GM21390 (cell line): ENCODE data around the gene PDXK.

Source experiments
- ATAC-seq: cut with Tn5 transposase; IDR thresholded peaks from one replicate; pipeline ENCODE4 v1.9.1; 2021; ENCODE audit not compliant: unreplicated experiment

The PDXK gene

DNA sequence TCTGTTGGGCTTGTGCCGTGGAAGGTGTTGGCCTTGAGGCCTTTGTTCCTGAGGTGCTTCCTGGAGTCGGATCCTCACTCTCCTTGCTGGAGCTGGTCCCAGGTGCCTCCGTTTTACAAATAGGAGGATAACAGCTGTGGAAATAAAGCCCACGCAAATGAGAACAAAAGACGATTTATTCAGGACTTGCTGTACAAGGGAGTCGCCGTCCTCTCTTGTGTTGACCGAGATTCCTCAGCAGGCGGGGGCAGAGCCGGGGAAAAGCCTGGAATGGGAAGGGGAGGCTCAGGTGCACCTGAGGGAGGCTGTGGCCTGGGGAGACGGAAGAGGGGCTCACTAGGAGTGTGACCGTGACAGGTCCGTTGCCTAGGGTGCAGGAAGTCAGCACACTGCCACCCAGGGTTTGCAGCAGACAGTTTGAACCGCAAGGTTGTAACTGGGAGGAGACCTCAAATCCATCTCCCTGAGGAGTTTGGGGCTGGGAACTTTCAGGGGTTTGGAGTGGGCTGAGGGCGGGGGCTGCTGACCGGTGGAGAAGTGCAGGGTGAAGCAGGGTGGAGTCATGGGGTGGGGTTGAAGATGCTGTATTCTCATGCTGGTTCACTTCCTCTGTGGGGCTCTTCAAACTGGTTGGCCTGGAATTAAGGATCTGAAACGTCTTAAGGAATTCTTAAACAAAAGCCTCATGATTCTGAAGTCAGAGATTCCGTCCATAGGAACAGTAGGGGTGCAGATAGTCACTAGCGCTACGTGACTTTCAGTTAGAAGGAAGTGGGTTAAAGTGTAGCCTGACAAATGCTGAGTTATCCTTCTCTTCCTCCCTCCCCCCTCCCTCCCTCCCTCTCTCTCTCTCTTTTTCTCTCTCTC, 59.8 kb downstream of the PDXK start:
- ATAC-seq = no peak

- no peak for ATAC-seq
Measured at GRCh38 chr21:43779660-43780059, 60.7 kb downstream of the PDXK start.

DNA sequence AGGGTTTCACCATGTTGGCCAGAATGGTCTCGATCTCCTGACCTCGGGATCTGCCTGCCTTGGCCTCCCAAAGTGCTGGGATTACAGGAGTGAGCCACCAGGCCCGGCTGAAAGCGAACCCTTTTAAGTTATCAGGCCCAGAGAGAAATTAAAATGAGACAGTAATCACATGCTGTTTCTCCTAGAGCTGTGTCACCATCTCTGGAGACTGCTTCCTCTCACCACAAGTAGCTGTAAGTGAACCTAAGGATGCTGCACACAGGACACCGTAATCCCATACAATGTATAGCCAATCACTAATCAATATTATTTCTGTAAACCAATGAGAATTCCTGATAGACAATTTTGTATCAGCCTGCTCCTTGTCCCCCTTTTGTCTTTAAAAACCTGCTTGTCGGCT, 62.9 kb downstream of the PDXK start:
- ATAC-seq = no peak

- no peak for ATAC-seq
Measured at GRCh38 chr21:43782431-43783097, 63.6 kb downstream of the PDXK start.

GRCh38 chr21:43783098-43783700, 64.3 kb downstream of the PDXK start:
- no peak for ATAC-seq

- no peak for ATAC-seq
Measured at GRCh38 chr21:43785134-43785533, 66.2 kb downstream of the PDXK start.

GRCh38 chr21:43786300-43786806, 67.4 kb downstream of the PDXK start:
- ATAC-seq = no peak

DNA sequence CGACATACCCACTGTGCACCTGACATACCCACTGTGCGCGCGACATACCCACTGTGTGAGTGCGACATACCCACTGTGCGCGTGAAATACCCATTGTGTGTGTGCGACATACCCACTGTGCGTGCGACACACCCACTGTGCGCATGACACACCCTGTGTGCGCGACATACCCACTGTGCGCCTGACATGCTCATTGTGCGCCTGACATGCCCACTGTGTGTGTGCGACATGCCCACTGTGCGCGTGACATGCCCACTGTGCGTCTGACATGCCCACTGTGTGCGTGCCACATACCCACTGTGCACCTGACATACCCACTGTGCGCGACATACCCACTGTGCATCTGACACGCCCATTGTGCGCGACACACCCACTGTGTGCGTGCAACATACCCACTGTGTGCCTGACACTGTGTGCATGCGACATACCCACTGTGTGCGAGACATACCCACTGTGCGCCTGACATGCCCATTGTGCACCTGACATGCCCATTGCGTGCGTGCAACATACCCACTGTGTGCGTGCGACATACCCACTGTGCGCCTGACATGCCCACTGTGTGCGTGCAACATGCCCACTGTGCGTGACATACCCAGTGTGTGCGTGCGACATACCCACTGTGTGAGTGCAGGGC, 68.0 kb downstream of the PDXK start:
- no peak for ATAC-seq

DNA sequence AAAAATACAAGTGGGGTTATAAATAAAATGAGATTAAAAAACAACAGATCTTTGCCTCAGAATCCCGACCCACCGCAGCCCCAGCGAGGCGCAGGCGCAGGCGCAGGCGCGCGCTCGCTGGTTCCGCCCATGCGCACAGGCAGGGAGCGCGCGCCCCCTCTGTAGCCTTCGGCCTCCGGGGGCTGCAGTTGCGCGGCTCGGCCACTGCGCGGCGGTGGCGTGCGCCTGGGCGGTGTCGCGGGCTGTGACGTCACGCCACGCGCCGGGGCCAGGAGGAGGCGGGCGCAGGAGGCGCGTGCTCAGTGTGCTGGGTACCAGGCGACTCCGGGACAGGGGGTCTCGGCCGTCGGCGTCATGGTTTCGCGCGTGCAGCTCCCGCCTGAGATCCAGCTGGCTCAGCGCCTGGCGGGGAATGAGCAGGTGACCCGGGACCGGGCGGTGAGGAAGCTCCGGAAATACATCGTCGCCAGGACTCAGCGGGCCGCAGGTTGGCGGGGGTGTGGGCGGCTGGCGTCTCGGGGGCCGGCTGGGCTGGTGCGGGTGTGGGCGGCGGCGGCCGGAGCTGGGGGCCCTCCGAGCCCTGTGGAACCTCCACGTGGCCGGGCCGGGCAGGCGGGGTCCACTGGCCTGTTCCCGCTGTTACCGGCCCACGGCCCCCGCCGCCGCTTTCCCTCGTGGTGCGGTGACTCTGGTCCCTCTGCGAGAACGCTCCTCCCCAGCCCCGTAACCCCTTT, 70.5 kb downstream of the PDXK start, which contains the start of gene RRP1:
Gene RRP1 (plus strand): TSS at position 302 of the 734 bp plus-strand sequence. CDS start 53 bp downstream, at position 355.
- ATAC-seq = peak; percentile 83

DNA sequence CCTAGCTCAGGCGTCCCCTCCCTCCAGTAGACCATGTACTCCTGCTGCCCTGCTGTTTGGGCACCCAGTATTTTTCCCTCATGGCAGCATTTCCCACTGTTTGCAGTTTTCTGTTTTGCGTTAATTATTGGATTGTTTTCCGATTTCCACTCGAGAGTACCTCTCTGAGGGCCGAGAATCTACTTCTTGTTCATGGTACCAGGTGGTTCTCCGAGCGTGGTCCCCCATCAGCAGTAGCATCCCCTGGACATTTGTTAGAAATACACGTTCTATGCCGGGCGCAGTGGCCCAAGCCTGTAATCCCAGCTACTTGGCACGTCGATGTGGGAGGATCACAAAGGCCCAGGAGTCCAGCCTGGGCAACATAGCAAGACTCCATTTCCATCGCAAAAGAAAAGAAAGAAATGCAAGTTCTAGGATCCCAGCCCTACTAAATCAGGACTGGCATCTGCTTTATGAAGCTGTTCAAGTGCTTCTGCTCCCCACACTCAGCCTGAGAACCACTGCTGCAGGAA, 71.1 kb downstream of the PDXK start:
- no peak for ATAC-seq

DNA sequence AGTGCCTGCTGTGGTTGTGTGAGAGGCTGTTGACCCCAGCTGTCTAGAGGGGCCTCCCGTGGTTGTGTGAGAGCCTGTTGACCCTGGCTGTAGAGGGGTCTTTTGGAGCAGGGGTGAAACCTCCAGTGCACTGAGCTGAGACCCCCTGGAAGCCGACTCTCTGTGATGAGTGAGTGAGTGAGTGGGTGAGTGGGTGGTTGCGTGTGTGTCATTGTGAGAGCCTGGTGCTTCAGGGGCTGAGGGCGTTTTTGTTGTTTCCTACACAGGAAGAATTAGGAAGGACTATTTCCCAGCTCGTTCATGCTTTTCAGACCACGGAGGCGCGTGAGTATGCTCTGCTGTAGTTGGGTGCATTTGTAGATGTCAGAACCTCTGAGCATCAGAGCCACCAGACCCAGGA, 73.5 kb downstream of the PDXK start:
- ATAC-seq = no peak

GRCh38 chr21:43793243-43793642, 74.3 kb downstream of the PDXK start:
- no peak for ATAC-seq

- no peak for ATAC-seq
Measured at GRCh38 chr21:43794311-43794710, 75.4 kb downstream of the PDXK start.

GRCh38 chr21:43794857-43795256, 75.9 kb downstream of the PDXK start:
- ATAC-seq = no peak

GRCh38 chr21:43797415-43797814, 78.5 kb downstream of the PDXK start:
- ATAC-seq = no peak

DNA sequence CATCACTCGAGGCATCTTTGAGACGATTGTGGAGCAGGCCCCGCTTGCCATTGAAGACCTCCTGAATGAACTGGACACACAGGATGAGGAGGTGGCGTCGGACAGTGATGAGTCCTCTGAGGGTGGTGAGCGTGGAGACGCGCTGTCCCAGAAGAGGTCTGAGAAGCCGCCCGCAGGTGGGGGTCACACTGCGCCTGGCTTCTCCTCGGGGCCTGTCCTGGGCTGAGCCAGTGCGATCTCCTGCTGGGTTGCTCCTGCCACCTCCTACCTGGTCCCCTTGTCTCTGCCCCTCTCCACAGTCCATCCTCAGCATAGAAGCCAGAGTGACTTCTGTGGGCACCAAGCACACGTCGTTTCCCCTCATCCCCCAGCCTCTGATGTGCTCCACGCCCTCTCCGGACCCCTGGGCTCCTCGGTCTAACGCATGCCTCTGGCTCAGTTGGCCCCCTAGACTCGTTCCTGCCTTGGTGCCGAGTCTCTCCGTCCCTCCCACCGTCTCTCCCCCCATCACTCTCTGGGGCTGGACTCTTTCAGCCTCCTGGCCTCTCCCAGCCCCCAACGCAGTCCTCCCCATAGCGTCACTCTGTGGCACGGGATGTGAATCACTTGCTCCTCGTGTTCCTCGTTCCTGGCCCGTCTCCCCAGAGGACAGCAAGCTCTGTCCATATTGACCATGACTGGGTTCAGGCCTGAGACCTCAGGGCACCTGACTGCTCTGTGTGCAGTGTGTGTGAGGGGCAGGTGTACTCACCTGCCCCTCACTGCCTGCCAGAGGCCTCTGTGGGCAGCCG, 79.2 kb downstream of the PDXK start:
- no peak for ATAC-seq

GRCh38 chr21:43799301-43799840, 80.4 kb downstream of the PDXK start:
- no peak for ATAC-seq

DNA sequence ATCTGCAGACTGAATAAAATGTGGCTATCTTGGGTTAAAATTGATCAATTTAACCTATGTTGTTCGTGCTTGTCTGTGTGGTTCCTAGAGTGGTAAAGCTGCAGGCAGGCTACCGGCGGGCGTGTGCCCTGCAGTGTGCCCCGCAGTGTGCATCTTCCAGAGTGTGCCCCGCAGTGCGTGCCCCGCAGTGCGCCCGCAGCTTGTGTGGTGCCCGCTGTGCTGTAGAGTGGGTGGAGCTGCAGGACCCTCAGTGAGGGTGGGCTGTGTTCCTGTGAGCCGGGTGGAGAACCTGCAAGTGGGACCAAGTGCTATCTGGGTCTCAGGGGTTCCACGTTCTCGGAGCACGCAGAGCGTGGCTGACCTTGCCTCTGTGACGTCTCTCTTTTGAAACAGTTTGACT, 81.2 kb downstream of the PDXK start:
- ATAC-seq = no peak

DNA sequence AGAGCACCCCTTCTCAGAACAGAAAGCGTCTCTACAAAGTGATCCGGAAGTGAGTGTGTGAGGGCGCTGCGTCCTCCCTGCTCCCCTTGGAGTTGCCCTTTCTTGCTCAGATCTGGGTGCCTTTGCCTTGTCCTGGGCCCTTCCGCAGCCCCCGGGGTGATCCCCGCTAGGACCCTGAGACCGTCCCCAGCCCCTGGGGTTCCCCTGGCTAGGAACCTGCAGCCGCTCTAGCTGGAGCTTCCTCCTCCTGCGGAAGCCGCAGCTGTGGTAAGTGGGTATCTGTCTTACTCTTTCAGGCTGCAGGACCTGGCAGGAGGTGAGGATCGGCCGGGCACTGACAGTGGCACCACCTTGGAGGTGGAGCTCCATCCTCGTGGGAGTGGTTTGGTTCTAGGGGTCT, 81.6 kb downstream of the PDXK start:
- ATAC-seq = no peak
